OCI-LY3 (cell line): ENCODE results near the gene TMCC3.

Source experiments
- H2AFZ ChIP-seq: fragments of 200-600, 300-600 bp; shearing (Covaris generic); 2 replicates; pipeline ENCODE4 v1.6.0; 2014; ENCODE audit warnings: antibody characterized with exemption, low read depth, low read length
- H3K27ac ChIP-seq: fragments of 200-600, 300-600 bp; sonication (generic); 2 replicates; pipeline ENCODE4 v1.5.1; 2014; ENCODE audit warnings: mild to moderate bottlenecking, low read length, moderate library complexity, mixed read lengths
- H3K27me3 ChIP-seq: fragments of 200-600, 300-600 bp; sonication (generic); 2 replicates; pipeline ENCODE4 v1.6.1; 2014; ENCODE audit warnings: low read depth, low read length, mixed read lengths
- H3K36me3 ChIP-seq: fragments of 200-600, 300-600 bp; sonication (generic); replicated peaks from 2 replicates; pipeline ENCODE3; 2014; ENCODE audit warnings: low read depth, low read length, mixed read lengths
- H3K4me1 ChIP-seq: fragments of 300-600, 200-600 bp; sonication (generic); 2 replicates; pipeline ENCODE4 v1.6.1; 2014; ENCODE audit warnings: low read length, mixed read lengths
- H3K4me2 ChIP-seq: fragments of 200-600, 300-600 bp; sonication (generic); 2 replicates; pipeline ENCODE4 v1.6.1; 2014; ENCODE audit warnings: low read length, mixed read lengths
- H3K4me3 ChIP-seq: fragments of 300-600, 200-600 bp; sonication (generic); 2 replicates; pipeline ENCODE4 v1.5.1; 2014; ENCODE audit warnings: antibody characterized with exemption, mild to moderate bottlenecking, low read length, moderate library complexity
- H3K79me2 ChIP-seq: fragments of 300-600, 200-600 bp; shearing (Covaris generic); 2 replicates; pipeline ENCODE4 v1.6.1; 2014; ENCODE audit warnings: mild to moderate bottlenecking, low read length, mixed read lengths
- H3K9ac ChIP-seq: fragments of 300-600, 200-600 bp; shearing (Covaris generic); 2 replicates; pipeline ENCODE4 v1.6.0; 2014; ENCODE audit warnings: mild to moderate bottlenecking, low read length, moderate library complexity
- H3K9me3 ChIP-seq: fragments of 200-600, 300-600 bp; shearing (Covaris generic); 2 replicates; pipeline ENCODE4 v1.6.1; 2014; ENCODE audit warnings: low read length, mixed read lengths; ENCODE audit not compliant: insufficient read depth
- H4K20me1 ChIP-seq: fragments of 200-600, 300-600 bp; sonication (generic); 2 replicates; pipeline ENCODE4 v1.6.1; 2016; ENCODE audit warnings: low read length, mixed read lengths; ENCODE audit not compliant: insufficient read depth
- EZH2phosphoT487 ChIP-seq: fragments of 200-600 bp; shearing (Covaris generic); IDR thresholded peaks from 2 replicates; pipeline ENCODE4 v1.6.1; 2018; ENCODE audit warnings: antibody characterized with exemption, mixed run types, low read depth
- TF ChIP-seq, protein P1 (sequence below): fragments of 200-600, 300-600 bp; sonication (generic); IDR thresholded peaks from 2 replicates; pipeline ENCODE4 v1.5.1; 2014; ENCODE audit warnings: antibody characterized with exemption, low read length, low read depth

TMCC3 gene

DNA sequence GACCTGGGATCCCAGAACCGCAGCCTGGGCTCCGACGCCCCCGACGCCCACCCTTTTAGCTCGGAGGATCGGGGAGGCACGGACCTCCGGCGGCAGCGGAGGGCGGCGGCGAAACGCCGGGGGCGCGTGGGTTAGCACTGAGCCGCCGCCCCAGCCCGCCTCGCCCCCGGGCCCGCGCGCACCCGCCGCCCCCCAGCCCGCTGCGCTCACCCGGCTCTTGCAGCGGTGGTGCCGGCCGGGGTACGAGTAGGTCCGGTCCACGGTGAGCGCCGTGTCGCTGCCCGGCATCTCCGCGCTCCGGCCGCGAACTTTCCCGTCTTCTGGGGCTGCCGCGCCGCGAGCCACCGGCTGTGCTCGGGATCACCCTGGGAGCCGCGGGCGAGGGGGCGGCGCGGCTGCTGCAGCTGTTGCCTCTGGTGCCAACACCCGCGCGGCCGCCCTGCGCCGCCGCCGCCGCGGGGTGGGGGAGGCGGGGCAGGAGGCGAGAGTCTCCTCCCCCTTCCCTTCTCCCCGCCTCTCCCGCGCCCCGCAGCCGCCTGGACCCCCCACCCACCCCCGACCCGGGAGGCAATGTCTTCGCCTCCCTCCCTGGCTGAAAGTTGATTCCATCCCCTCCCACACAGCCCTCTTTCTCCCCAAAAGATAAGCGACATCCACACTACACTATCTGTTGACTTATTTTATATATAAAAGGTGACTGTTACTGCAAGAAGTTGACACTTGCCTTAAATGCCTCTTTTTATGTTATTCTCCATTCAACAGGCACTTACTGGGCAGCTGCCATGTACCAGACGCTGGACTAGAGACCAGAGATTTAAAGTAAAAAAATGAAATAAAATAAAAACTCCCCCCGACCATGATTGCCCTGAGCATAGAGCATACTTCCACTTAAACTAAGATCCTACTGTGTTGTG lies at the start of gene TMCC3:
Gene TMCC3 (minus strand): TSS at position 415 of the 914 bp plus-strand sequence. CDS start 127 bp downstream, at position 288.
- H4K20me1 ChIP-seq, result peaks cover 35% of the 10 kb centered on the region
- no peak for TF ChIP-seq EZH2phosphoT487
- TF ChIP-seq, protein P1, sequence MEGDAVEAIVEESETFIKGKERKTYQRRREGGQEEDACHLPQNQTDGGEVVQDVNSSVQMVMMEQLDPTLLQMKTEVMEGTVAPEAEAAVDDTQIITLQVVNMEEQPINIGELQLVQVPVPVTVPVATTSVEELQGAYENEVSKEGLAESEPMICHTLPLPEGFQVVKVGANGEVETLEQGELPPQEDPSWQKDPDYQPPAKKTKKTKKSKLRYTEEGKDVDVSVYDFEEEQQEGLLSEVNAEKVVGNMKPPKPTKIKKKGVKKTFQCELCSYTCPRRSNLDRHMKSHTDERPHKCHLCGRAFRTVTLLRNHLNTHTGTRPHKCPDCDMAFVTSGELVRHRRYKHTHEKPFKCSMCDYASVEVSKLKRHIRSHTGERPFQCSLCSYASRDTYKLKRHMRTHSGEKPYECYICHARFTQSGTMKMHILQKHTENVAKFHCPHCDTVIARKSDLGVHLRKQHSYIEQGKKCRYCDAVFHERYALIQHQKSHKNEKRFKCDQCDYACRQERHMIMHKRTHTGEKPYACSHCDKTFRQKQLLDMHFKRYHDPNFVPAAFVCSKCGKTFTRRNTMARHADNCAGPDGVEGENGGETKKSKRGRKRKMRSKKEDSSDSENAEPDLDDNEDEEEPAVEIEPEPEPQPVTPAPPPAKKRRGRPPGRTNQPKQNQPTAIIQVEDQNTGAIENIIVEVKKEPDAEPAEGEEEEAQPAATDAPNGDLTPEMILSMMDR, result no peak
- H3K27me3 ChIP-seq, result peaks cover 34% of the 10 kb centered on the region
- no peaks in the 10 kb centered on the region for H3K36me3 ChIP-seq
- H3K79me2 ChIP-seq, result no peaks in the 10 kb centered on the region
- peak within 1 kb of the TSS; percentile 12 for H3K9ac ChIP-seq
- H3K4me1 ChIP-seq, result peaks cover 5% of the 10 kb centered on the region
- peak within 1 kb of the TSS; percentile 83 for H3K4me3 ChIP-seq
- no peak within 1 kb of the TSS for H2AFZ ChIP-seq
- H3K9me3 ChIP-seq, result no peaks in the 10 kb centered on the region
- H3K4me2 ChIP-seq, result peak within 1 kb of the TSS; percentile 91
- H3K27ac ChIP-seq, result no peak within 1 kb of the TSS

GRCh38 chr12:94699801-94700200 lies 49.4 kb upstream of the TMCC3 start:
- Histone ChIP-seq H3K4me3 (no peak overlapping the region), H3K4me1 (peaks cover 23% of the 10 kb centered on the region), H2AFZ (no peak overlapping the region), H3K4me2 (0 out of 2 replicates have a peak overlapping the region, but pooled peaks have one; percentile 3), H3K9ac (no peak overlapping the region), H3K9me3 (no peaks in the 10 kb centered on the region), H4K20me1 (no peaks in the 10 kb centered on the region), H3K36me3 (no peaks in the 10 kb centered on the region), H3K79me2 (no peaks in the 10 kb centered on the region), H3K27me3 (no peaks in the 10 kb centered on the region), H3K27ac (no peak overlapping the region)
- TF ChIP-seq, protein P1, result no peak
- TF ChIP-seq EZH2phosphoT487, result no peak

- no peak overlapping the region for H3K27ac ChIP-seq
- TF ChIP-seq, protein P1, result no peak
- TF ChIP-seq EZH2phosphoT487, result no peak
- no peak overlapping the region for H2AFZ ChIP-seq
Measured at GRCh38 chr12:94698578-94698977, 48.2 kb upstream of the TMCC3 start.

DNA sequence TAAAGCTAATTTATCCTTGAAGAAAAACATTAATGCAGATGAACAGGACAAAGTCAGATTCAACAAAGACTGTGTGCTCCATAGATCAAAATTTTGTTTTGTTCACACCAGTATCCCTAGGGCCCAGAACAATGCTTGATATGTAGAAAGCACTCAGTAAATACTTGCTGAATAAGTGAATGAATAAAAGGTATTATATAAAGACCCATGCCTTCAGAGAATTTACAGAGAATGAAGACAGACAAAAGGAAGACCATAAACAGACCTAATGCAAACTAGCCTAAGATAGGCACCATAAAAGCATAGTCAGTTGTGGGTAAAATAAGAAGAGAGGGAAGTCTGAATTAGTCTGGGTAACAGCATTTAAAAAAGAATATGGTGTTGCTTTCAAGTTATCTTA lies 47.3 kb upstream of the TMCC3 start:
- Histone ChIP-seq H3K9ac (no peak overlapping the region), H3K27ac (no peak overlapping the region), H3K9me3 (no peaks in the 10 kb centered on the region), H3K4me2 (no peak overlapping the region), H3K4me1 (peaks cover 12% of the 10 kb centered on the region), H3K36me3 (no peaks in the 10 kb centered on the region), H4K20me1 (no peaks in the 10 kb centered on the region), H2AFZ (no peak overlapping the region), H3K4me3 (no peak overlapping the region), H3K79me2 (no peaks in the 10 kb centered on the region), H3K27me3 (no peaks in the 10 kb centered on the region)
- TF ChIP-seq, protein P1, result no peak
- TF ChIP-seq EZH2phosphoT487, result no peak

More at GRCh38 chr12:94698578-94698977, 48.2 kb upstream of the TMCC3 start:
- H3K9ac ChIP-seq, result no peak overlapping the region
- no peaks in the 10 kb centered on the region for H3K27me3 ChIP-seq
- no peaks in the 10 kb centered on the region for H4K20me1 ChIP-seq
- H3K79me2 ChIP-seq, result no peaks in the 10 kb centered on the region
- H3K4me3 ChIP-seq, result no peak overlapping the region
- no peaks in the 10 kb centered on the region for H3K36me3 ChIP-seq
- no peak overlapping the region for H3K4me2 ChIP-seq
- no peaks in the 10 kb centered on the region for H3K9me3 ChIP-seq
- H3K4me1 ChIP-seq, result peaks cover 20% of the 10 kb centered on the region
